SK-N-SH (cell line): ENCODE measurements around the gene DSG1. TPM values are rescaled to one million over a fixed set of nuclear protein-coding genes. Genes with fewer than 3 reads are reported as not detected.

Source experiments
- CTCF ChIA-PET: fragments of 300-600, 350-600 bp; formaldehyde crosslinking; extraction: SDS; loops from one replicate; lab custom pipeline; 2021; lab: Yijun Ruan, JAX
- POLR2A ChIA-PET: fragments of 350-600 bp; sonication (Branson Sonifier 250); formaldehyde crosslinking; extraction: SDS; loops from one replicate; lab custom pipeline; 2020; ENCODE audit warnings: antibody characterized with exemption, inconsistent platforms; lab: Yijun Ruan, JAX
- DNase-seq: peaks from one replicate; pipeline ENCODE4 v3.0.0; 2012
- H2AFZ ChIP-seq: fragments of 200-600 bp; sonication (generic); 2 replicates; pipeline ENCODE4 v1.8.1; 2016; ENCODE audit warnings: antibody characterized with exemption, mild to moderate bottlenecking, low read depth
- H3F3A ChIP-seq: fragments of 200-600 bp; sonication (generic); replicated peaks from 2 replicates; pipeline ENCODE3; 2016; ENCODE audit warnings: antibody characterized with exemption, mild to moderate bottlenecking; ENCODE audit not compliant: insufficient read depth
- H3K27ac ChIP-seq, 2 experiments: fragments of 200-500 bp in 1 of 2; fragments of 200-600 bp in 1 of 2; sonication (Bioruptor generic) in 1 of 2; sonication (generic), shearing (Covaris generic) in 1 of 2; 2 replicates each; pipeline versions ENCODE4 v1.5.1 to v1.6.1; 2014 to 2016; ENCODE audit warnings: low read depth in 2 of 2, inconsistent platforms in 1 of 2, low read length in 1 of 2, mild to moderate bottlenecking in 1 of 2, mixed read lengths in 1 of 2
- H3K27me3 ChIP-seq: fragments of 200-600 bp; sonication (generic), shearing (Covaris generic); 2 replicates; pipeline ENCODE4 v1.6.1; 2016; ENCODE audit warnings: mixed run types; ENCODE audit not compliant: insufficient read depth
- H3K36me3 ChIP-seq, 2 experiments: fragments of 200-500 bp in 1 of 2; fragments of 200-600 bp in 1 of 2; sonication (Bioruptor generic) in 1 of 2; sonication (generic) in 1 of 2; replicated peaks in 1 of 2; 2 replicates each; pipeline versions ENCODE3 to v1.5.1; 2014 to 2016; ENCODE audit warnings: low read length in 1 of 2, mild to moderate bottlenecking in 1 of 2; ENCODE audit not compliant: insufficient read depth in 2 of 2, control insufficient read depth in 1 of 2
- H3K4me1 ChIP-seq, 2 experiments: fragments of 200-500 bp in 1 of 2; fragments of 200-600 bp in 1 of 2; sonication (Bioruptor generic) in 1 of 2; sonication (generic), shearing (Covaris generic) in 1 of 2; 2 replicates each; pipeline versions ENCODE4 v1.5.1 to v1.6.1; 2014 to 2016; ENCODE audit warnings: low read depth in 1 of 2, low read length in 1 of 2, mixed run types in 1 of 2; ENCODE audit not compliant: insufficient read depth in 2 of 2, control insufficient read depth in 1 of 2
- H3K4me2 ChIP-seq: fragments of 200-600 bp; sonication (generic), shearing (Covaris generic); 2 replicates; pipeline ENCODE4 v1.6.1; 2017; ENCODE audit warnings: mixed run types
- H3K4me3 ChIP-seq, 2 experiments: fragments of 200-500 bp in 1 of 2; fragments of 200-600 bp in 1 of 2; sonication (Bioruptor generic) in 1 of 2; sonication (generic), shearing (Covaris generic) in 1 of 2; 2 replicates each; pipeline versions ENCODE4 v1.5.1 to v1.8.1; 2014 to 2016; ENCODE audit warnings: low read depth in 2 of 2, inconsistent platforms in 1 of 2, low read length in 1 of 2, mild to moderate bottlenecking in 1 of 2, mixed read lengths in 1 of 2, moderate library complexity in 1 of 2
- H3K79me2 ChIP-seq: fragments of 200-600 bp; sonication (generic); 2 replicates; pipeline ENCODE4 v1.8.1; 2017; ENCODE audit warnings: mild to moderate bottlenecking; ENCODE audit not compliant: insufficient read depth
- H3K9ac ChIP-seq: fragments of 200-600 bp; sonication (generic); 2 replicates; pipeline ENCODE4 v1.6.1; 2017; ENCODE audit warnings: mixed run types
- H3K9me2 ChIP-seq: fragments of 200-600 bp; sonication (generic); 2 replicates; pipeline ENCODE4 v1.6.1; 2017; ENCODE audit warnings: mixed run types
- H3K9me3 ChIP-seq: fragments of 200-600 bp; sonication (generic); 2 replicates; pipeline ENCODE4 v1.6.1; 2017; ENCODE audit warnings: mixed run types, mild to moderate bottlenecking, moderate library complexity
- H4K20me1 ChIP-seq: fragments of 200-600 bp; sonication (generic); 2 replicates; pipeline ENCODE4 v1.6.1; 2017; ENCODE audit warnings: mild to moderate bottlenecking, mixed run types; ENCODE audit not compliant: insufficient read depth
- CTCF ChIP-seq: fragments of 200-600 bp; sonication (generic); IDR thresholded peaks from 2 replicates; pipeline ENCODE4 v1.6.1; 2017; ENCODE audit warnings: antibody characterized with exemption, mild to moderate bottlenecking, moderate library complexity
- EP300 ChIP-seq, 2 experiments: IDR thresholded peaks; 2 replicates each; pipeline versions ENCODE4 v1.4.0 to v1.6.1; 2012; ENCODE audit warnings: borderline replicate concordance in 1 of 2, low read depth in 1 of 2, low read length in 1 of 2
- EZH2phosphoT487 ChIP-seq: fragments of 200-600 bp; sonication (generic); IDR thresholded peaks from 2 replicates; pipeline ENCODE4 v1.6.1; 2017; ENCODE audit warnings: low read depth, mixed run types, mild to moderate bottlenecking, antibody characterized with exemption, moderate library complexity, borderline replicate concordance
- FOXM1 ChIP-seq: IDR thresholded peaks from 2 replicates; pipeline ENCODE4 v1.4.0; 2012; ENCODE audit warnings: low read depth, mild to moderate bottlenecking
- GATA2 ChIP-seq: sonication (generic); formaldehyde crosslinking; IDR thresholded peaks from 2 replicates; pipeline ENCODE4 v1.5.0; 2020; ENCODE audit warnings: mild to moderate bottlenecking, missing genetic modification reagents
- JUND ChIP-seq: IDR thresholded peaks from 2 replicates; pipeline ENCODE4 v1.4.0; 2012
- MAX ChIP-seq: IDR thresholded peaks from 2 replicates; pipeline ENCODE4 v1.4.0; 2012; ENCODE audit warnings: low read depth
- MEF2A ChIP-seq: IDR thresholded peaks from 2 replicates; pipeline ENCODE4 v1.4.0; 2012; ENCODE audit warnings: low read depth, borderline replicate concordance
- MXI1 ChIP-seq: IDR thresholded peaks from 2 replicates; pipeline ENCODE4 v1.6.1; 2012; ENCODE audit warnings: mild to moderate bottlenecking, low read depth, low read length, improper control_type of control experiment
- NFIC ChIP-seq: IDR thresholded peaks from 2 replicates; pipeline ENCODE4 v1.4.0; 2012; ENCODE audit warnings: borderline replicate concordance
- NRF1 ChIP-seq: IDR thresholded peaks from 2 replicates; pipeline ENCODE4 v1.6.1; 2012; ENCODE audit warnings: low read depth, mild to moderate bottlenecking, low read length
- PBX3 ChIP-seq: IDR thresholded peaks from 2 replicates; pipeline ENCODE4; 2012
- POLR2AphosphoS5 ChIP-seq: IDR thresholded peaks from 2 replicates; pipeline ENCODE4 v1.6.1; 2012; ENCODE audit warnings: low read depth, low read length
- RCOR1 ChIP-seq: fragments of 150-350 bp; IDR thresholded peaks from 2 replicates; pipeline ENCODE4 v1.6.1; 2017; ENCODE audit warnings: antibody characterized with exemption, low read length
- RFX5 ChIP-seq: IDR thresholded peaks from 2 replicates; pipeline ENCODE4 v1.6.1; 2012; ENCODE audit warnings: mild to moderate bottlenecking, improper control_type of control experiment, low read length
- RXRA ChIP-seq: IDR thresholded peaks from 2 replicates; pipeline ENCODE4 v1.4.0; 2012; ENCODE audit warnings: low read depth, mild to moderate bottlenecking, borderline replicate concordance
- TAF1 ChIP-seq: IDR thresholded peaks from 2 replicates; pipeline ENCODE4 v1.6.1; 2012; ENCODE audit warnings: low read depth, mild to moderate bottlenecking, low read length, moderate library complexity, borderline replicate concordance
- TCF12 ChIP-seq: IDR thresholded peaks from 2 replicates; pipeline ENCODE4 v1.4.0; 2012
- TEAD4 ChIP-seq: IDR thresholded peaks from 2 replicates; pipeline ENCODE4 v1.4.0; 2012; ENCODE audit warnings: mild to moderate bottlenecking, borderline replicate concordance; ENCODE audit not compliant: insufficient read depth
- USF2 ChIP-seq: fragments of 150-350 bp; IDR thresholded peaks from 2 replicates; pipeline ENCODE4 v1.6.1; 2017; ENCODE audit warnings: antibody characterized with exemption, low read length, low read depth, borderline replicate concordance
- YY1 ChIP-seq: IDR thresholded peaks from 2 replicates; pipeline ENCODE4 v1.4.0; 2012; ENCODE audit warnings: low read depth, mild to moderate bottlenecking
- WGBS: methylation state at CpG from one replicate; pipeline ENCODE4 v1.1.6; 2017; ENCODE audit warnings: low lambda C conversion rate; 5-methylcytosine and 5-hydroxymethylcytosine counted together
- polyA plus RNA-seq, 3 experiments: library from polyadenylated mRNA; depleted of rRNA; stranded (reverse); fragments of >200 nt; gene quantifications; 2 replicates each; pipeline ENCODE4 v1.2.3, GENCODE V29; 2012
- TF ChIP-seq, protein P1 (sequence below): IDR thresholded peaks from 2 replicates; pipeline ENCODE4 v1.6.1; 2012; ENCODE audit warnings: mild to moderate bottlenecking, low read depth, low read length, moderate library complexity

Gene DSG1
- polyA plus RNA-seq, 1 of the 3 experiments (the other 2 are of a cell fraction) = not detected

DNA sequence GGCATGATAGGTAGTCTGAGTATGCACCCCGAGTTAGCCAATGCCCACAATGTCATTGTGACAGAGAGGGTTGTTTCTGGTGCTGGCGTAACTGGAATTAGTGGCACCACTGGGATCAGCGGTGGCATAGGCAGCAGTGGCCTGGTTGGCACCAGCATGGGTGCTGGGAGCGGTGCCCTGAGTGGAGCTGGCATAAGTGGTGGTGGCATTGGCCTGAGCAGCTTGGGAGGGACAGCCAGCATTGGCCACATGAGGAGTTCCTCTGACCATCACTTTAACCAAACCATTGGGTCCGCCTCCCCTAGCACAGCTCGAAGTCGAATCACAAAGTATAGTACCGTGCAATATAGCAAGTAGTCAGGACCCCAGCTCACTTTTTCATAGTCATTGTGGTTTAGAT, 37.0 kb downstream of the DSG1 start:
- H3K9me3 ChIP-seq = no peaks in the 10 kb centered on the region
- TF ChIP-seq FOXM1 (no peak), MEF2A (no peak), TEAD4 (no peak), CTCF (no peak), RXRA (no peak), EP300 (IDR thresholded peaks at IDR 0.05; ENCODE audit: borderline replicate concordance in 1 of 2, low read depth in 1 of 2, low read length in 1 of 2) (no peak), NFIC (no peak), JUND (no peak), GATA2 (CRISPR knock-in tag) (no peak)

GRCh38 chr18:31356025-31356424, 38.1 kb downstream of the DSG1 start:
- Histone ChIP-seq H3K4me1 (no peaks in the 10 kb centered on the region), H3K9me3 (no peaks in the 10 kb centered on the region), H4K20me1 (no peaks in the 10 kb centered on the region), H3K27ac (no peak overlapping the region; a peak in 1 of 4 replicates), H2AFZ (no peak overlapping the region), H3K4me3 (no peak overlapping the region), H3K9ac (no peak overlapping the region)
- no peak for TF ChIP-seq NRF1
- no peak for TF ChIP-seq YY1
- no peak for TF ChIP-seq PBX3
- TF ChIP-seq EP300 (IDR thresholded peaks at IDR 0.05; ENCODE audit: borderline replicate concordance in 1 of 2, low read depth in 1 of 2, low read length in 1 of 2) = no peak
- no peak for TF ChIP-seq POLR2AphosphoS5
- no peak for TF ChIP-seq RCOR1
- TF ChIP-seq, protein P1, sequence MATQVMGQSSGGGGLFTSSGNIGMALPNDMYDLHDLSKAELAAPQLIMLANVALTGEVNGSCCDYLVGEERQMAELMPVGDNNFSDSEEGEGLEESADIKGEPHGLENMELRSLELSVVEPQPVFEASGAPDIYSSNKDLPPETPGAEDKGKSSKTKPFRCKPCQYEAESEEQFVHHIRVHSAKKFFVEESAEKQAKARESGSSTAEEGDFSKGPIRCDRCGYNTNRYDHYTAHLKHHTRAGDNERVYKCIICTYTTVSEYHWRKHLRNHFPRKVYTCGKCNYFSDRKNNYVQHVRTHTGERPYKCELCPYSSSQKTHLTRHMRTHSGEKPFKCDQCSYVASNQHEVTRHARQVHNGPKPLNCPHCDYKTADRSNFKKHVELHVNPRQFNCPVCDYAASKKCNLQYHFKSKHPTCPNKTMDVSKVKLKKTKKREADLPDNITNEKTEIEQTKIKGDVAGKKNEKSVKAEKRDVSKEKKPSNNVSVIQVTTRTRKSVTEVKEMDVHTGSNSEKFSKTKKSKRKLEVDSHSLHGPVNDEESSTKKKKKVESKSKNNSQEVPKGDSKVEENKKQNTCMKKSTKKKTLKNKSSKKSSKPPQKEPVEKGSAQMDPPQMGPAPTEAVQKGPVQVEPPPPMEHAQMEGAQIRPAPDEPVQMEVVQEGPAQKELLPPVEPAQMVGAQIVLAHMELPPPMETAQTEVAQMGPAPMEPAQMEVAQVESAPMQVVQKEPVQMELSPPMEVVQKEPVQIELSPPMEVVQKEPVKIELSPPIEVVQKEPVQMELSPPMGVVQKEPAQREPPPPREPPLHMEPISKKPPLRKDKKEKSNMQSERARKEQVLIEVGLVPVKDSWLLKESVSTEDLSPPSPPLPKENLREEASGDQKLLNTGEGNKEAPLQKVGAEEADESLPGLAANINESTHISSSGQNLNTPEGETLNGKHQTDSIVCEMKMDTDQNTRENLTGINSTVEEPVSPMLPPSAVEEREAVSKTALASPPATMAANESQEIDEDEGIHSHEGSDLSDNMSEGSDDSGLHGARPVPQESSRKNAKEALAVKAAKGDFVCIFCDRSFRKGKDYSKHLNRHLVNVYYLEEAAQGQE = no peak
- TF ChIP-seq MXI1 = no peak
- TF ChIP-seq RFX5 = no peak
- no peak for TF ChIP-seq USF2
- TF ChIP-seq MAX = no peak
- TF ChIP-seq TAF1 = no peak
- TF ChIP-seq NFIC = no peak
- TF ChIP-seq EZH2phosphoT487 = no peak
- TF ChIP-seq TCF12 = no peak
- no peak for TF ChIP-seq GATA2 (CRISPR knock-in tag)
- TF ChIP-seq, all 33 proteins: peak for 0
- no peaks in the 10 kb centered on the region for H3K9me2 ChIP-seq
- H3K79me2 ChIP-seq = no peaks in the 10 kb centered on the region
- H3K27me3 ChIP-seq = no peaks in the 10 kb centered on the region
- ChIA-PET CTCF (no interaction called here), POLR2A (no interaction called here)
- no peaks in the 10 kb centered on the region for H3F3A ChIP-seq
- no peak for DNase-seq
- WGBS = 1% methylated on average over 5 of the region's 5 CpGs
- H3K4me2 ChIP-seq = no peak overlapping the region
- H3K36me3 ChIP-seq = no peaks in the 10 kb centered on the region

More for the DNA sequence above, 37.0 kb downstream of the DSG1 start:
- H3K27me3 ChIP-seq = no peaks in the 10 kb centered on the region
- WGBS = 15% methylated on average over 8 of the region's 8 CpGs
- H2AFZ ChIP-seq = no peak overlapping the region
- H3F3A ChIP-seq = no peaks in the 10 kb centered on the region
- H4K20me1 ChIP-seq = no peaks in the 10 kb centered on the region
- H3K4me2 ChIP-seq = no peak overlapping the region
- no peaks in the 10 kb centered on the region for H3K4me1 ChIP-seq
- H3K9ac ChIP-seq = no peak overlapping the region
- POLR2A ChIA-PET = no interaction called here
- no peaks in the 10 kb centered on the region for H3K79me2 ChIP-seq
- no peak overlapping the region for H3K27ac ChIP-seq
- DNase-seq = no peak
- H3K4me3 ChIP-seq = no peak overlapping the region
- H3K36me3 ChIP-seq = no peaks in the 10 kb centered on the region
- H3K9me2 ChIP-seq = no peaks in the 10 kb centered on the region
- CTCF ChIA-PET = no interaction called here
